Left kidney (tissue), 2 donors: Measurements from ENCODE around the gene FOXO3. TPM values are rescaled to one million over a fixed set of nuclear protein-coding genes. Genes with fewer than 3 reads are reported as not detected.

Experiments used
- DNase-seq: peaks from one replicate; pipeline ENCODE4 v3.0.0-alpha.2; 2013
- polyA plus RNA-seq: library from polyadenylated mRNA; unstranded; fragments of 120-200 nt; gene quantifications from one replicate; pipeline ENCODE4 v1.2.1, GENCODE V29; 2013; ENCODE audit not compliant: insufficient read length

The FOXO3 gene
- polyA plus RNA-seq, 1 donor: 51.8 TPM

GRCh38 chr6:108714101-108714765 lies 153.5 kb downstream of the FOXO3 start:
- no peak for DNase-seq

- no peak for DNase-seq
Observed at GRCh38 chr6:108714766-108715414, 154.2 kb downstream of the FOXO3 start.

- no peak for DNase-seq
Observed at GRCh38 chr6:108715832-108716231, 155.1 kb downstream of the FOXO3 start.

- DNase-seq: no peak
Observed at GRCh38 chr6:108716801-108717791, 156.4 kb downstream of the FOXO3 start.

GRCh38 chr6:108719477-108719876 lies 158.8 kb downstream of the FOXO3 start:
- DNase-seq: no peak

GRCh38 chr6:108720827-108721226 lies 160.1 kb downstream of the FOXO3 start:
- DNase-seq: no peak

- DNase-seq: no peak
Observed at GRCh38 chr6:108721286-108721685, 160.6 kb downstream of the FOXO3 start.

- no peak for DNase-seq
Observed at GRCh38 chr6:108723594-108723993, 162.9 kb downstream of the FOXO3 start.

- no peak for DNase-seq
Observed at GRCh38 chr6:108726726-108727339, 166.1 kb downstream of the FOXO3 start.

- no peak for DNase-seq
Observed at GRCh38 chr6:108727966-108728730, 167.4 kb downstream of the FOXO3 start.

GRCh38 chr6:108728826-108729225 lies 168.1 kb downstream of the FOXO3 start:
- no peak for DNase-seq

GRCh38 chr6:108730635-108731515 lies 170.2 kb downstream of the FOXO3 start:
- no peak for DNase-seq

- no peak for DNase-seq
Observed at GRCh38 chr6:108732091-108732870, 171.6 kb downstream of the FOXO3 start.

- DNase-seq: no peak
Observed at GRCh38 chr6:108733051-108733450, 172.3 kb downstream of the FOXO3 start.

GRCh38 chr6:108733706-108734265 lies 173.1 kb downstream of the FOXO3 start:
- DNase-seq: no peak
